Measurements from ENCODE around the gene FOXO3. TPM values are rescaled to one million over a fixed set of nuclear protein-coding genes. Genes with fewer than 3 reads are reported as not detected.

Gene FOXO3
- total and polyA plus RNA-seq, 2 donors from 2014 or later: 9.4 to 76.1 TPM

GRCh38 chr6:108557494-108558371, 3.0 kb upstream of the FOXO3 start:
- no peaks in the 10 kb centered on the region for H3K27me3 ChIP-seq (ENCODE audit: control insufficient read depth, insufficient read depth, low read length)
- H3K4me3 ChIP-seq (ENCODE audit: low read length in 3 of 3): peak overlapping the region; percentile 70 to 87 (median 83)
- FAIRE-seq (no peak), DNase-seq (peak in 3 of 5 donors; percentile 80 to 91 (median 90))
- intact Hi-C loops (cut with DNase I): loop anchor here (10.0 kb wide), 1 partner anchor 227 kb away; no protein-coding TSS in a partner anchor
- peak overlapping the region; percentile 99 for H3K27ac ChIP-seq (ENCODE audit: low read depth in 2 of 2, low read length in 2 of 2)
- no peaks in the 10 kb centered on the region for H3K9me3 ChIP-seq (ENCODE audit: control insufficient read depth in 2 of 3, insufficient read depth in 1 of 3, low read length in 3 of 3)
- H3K4me1 ChIP-seq (ENCODE audit: control insufficient read depth in 2 of 3, insufficient read depth in 2 of 3, low read depth in 1 of 3, low read length in 3 of 3): peaks cover 0 to 11% (median 11%) of the 10 kb centered on the region in 3 donors
- H3K9ac ChIP-seq (ENCODE audit: low read length in 3 of 3): peak overlapping the region; percentile 45 to 77 (median 74)
- no peak for TF ChIP-seq CTCF (IDR thresholded peaks at IDR 0.05; ENCODE audit: borderline replicate concordance, extremely low read depth, insufficient read depth)
- H3K36me3 ChIP-seq (ENCODE audit: control insufficient read depth in 2 of 3, insufficient read depth in 3 of 3, low read length in 3 of 3): no peaks in the 10 kb centered on the region

GRCh38 chr6:108558372-108559096, 2.2 kb upstream of the FOXO3 start:
- peak; percentile 99 to 100 (median 99) for DNase-seq
- H3K9ac ChIP-seq (ENCODE audit: low read length in 3 of 3): peak overlapping the region; percentile 79 to 99 (median 93)
- H3K9me3 ChIP-seq (ENCODE audit: control insufficient read depth in 2 of 3, insufficient read depth in 1 of 3, low read length in 3 of 3): no peaks in the 10 kb centered on the region
- peaks cover 0 to 11% (median 11%) of the 10 kb centered on the region in 3 donors for H3K4me1 ChIP-seq (ENCODE audit: control insufficient read depth in 2 of 3, insufficient read depth in 2 of 3, low read depth in 1 of 3, low read length in 3 of 3)
- no peaks in the 10 kb centered on the region for H3K27me3 ChIP-seq (ENCODE audit: control insufficient read depth, insufficient read depth, low read length)
- H3K36me3 ChIP-seq (ENCODE audit: control insufficient read depth in 2 of 3, insufficient read depth in 3 of 3, low read length in 3 of 3): no peaks in the 10 kb centered on the region
- TF ChIP-seq CTCF (IDR thresholded peaks at IDR 0.05; ENCODE audit: borderline replicate concordance, extremely low read depth, insufficient read depth): no peak
- FAIRE-seq: no peak
- H3K4me3 ChIP-seq (ENCODE audit: low read length in 3 of 3): peak overlapping the region; percentile 96 to 100 (median 99)
- peak overlapping the region; percentile 99 for H3K27ac ChIP-seq (ENCODE audit: low read depth in 2 of 2, low read length in 2 of 2)
- intact Hi-C loops (cut with DNase I): loop anchor here (10.0 kb wide), 1 partner anchor 226 kb away; no protein-coding TSS in a partner anchor

DNA sequence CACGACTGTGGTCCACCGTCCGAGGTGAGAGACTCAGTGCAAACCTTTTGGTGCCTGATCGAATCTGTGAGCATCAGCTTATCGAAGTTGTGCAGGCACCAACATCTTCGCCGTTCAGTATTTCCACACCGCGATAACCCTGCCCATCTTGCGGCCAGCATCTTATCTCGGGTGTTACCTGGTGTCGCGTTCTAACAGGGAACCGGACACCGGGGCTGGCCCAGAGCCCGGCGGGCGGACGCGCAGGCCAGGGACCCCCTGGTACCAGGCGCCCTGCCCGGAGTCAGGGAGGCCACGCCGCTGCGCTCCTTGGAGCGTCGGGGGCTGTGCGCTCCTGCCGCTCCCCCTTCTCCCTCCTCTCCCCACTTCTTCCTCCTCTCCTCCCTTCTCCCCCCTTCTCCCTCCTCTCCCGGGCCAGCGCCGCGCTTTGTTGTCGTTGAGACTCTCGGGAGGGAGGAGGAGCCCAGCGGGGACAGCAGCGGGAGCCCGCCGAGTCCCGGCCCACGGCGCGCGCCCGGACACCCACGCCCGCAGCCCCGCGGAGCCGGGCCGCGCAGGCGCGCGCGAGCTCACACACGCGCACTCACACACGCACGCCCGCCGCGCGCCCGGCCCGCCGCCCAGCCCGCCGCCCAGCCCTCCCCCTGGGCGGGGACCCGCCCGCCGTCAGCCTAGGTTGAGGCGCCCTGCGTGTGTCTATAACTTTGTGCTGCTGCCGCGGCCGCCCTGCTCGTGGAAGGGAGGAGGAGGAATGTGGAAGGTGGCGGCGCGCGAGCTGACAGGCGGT, 1.4 kb upstream of the FOXO3 start:
- H3K4me3 ChIP-seq (ENCODE audit: low read length in 3 of 3): peak overlapping the region; percentile 96 to 100 (median 99)
- H3K4me1 ChIP-seq (ENCODE audit: control insufficient read depth in 2 of 3, insufficient read depth in 2 of 3, low read depth in 1 of 3, low read length in 3 of 3): peaks cover 0 to 11% (median 11%) of the 10 kb centered on the region in 3 donors
- intact Hi-C loops (cut with DNase I): loop anchor here (10.0 kb wide), 1 partner anchor 226 kb away; no protein-coding TSS in a partner anchor
- DNase-seq (peak; percentile 90 to 98 (median 93)), FAIRE-seq (no peak)
- H3K27me3 ChIP-seq (ENCODE audit: control insufficient read depth, insufficient read depth, low read length): no peaks in the 10 kb centered on the region
- no peak for TF ChIP-seq CTCF (IDR thresholded peaks at IDR 0.05; ENCODE audit: borderline replicate concordance, extremely low read depth, insufficient read depth)
- H3K9ac ChIP-seq (ENCODE audit: low read length in 3 of 3): peak overlapping the region; percentile 91 to 99 (median 93)
- H3K9me3 ChIP-seq (ENCODE audit: control insufficient read depth in 2 of 3, insufficient read depth in 1 of 3, low read length in 3 of 3): no peaks in the 10 kb centered on the region
- H3K36me3 ChIP-seq (ENCODE audit: control insufficient read depth in 2 of 3, insufficient read depth in 3 of 3, low read length in 3 of 3): no peaks in the 10 kb centered on the region
- H3K27ac ChIP-seq (ENCODE audit: low read depth in 2 of 2, low read length in 2 of 2): peak overlapping the region; percentile 98 to 99
